HG02981 (cell line): Measurements from ENCODE around the gene PDLIM5.
A peak's percentile ranks its signal among the peaks of the same experiment; 100 is the strongest.
"Not testable (repeated sequence)": the region's sequence is repeated elsewhere in the genome, so short reads cannot be mapped to it uniquely, and the experiment has no call there.

ENCODE experiments used
- ATAC-seq: cut with Tn5 transposase; IDR thresholded peaks from one replicate; pipeline ENCODE4 v1.9.1; 2021; ENCODE audit warnings: mild to moderate bottlenecking, moderate library complexity; ENCODE audit not compliant: unreplicated experiment

PDLIM5 gene

GRCh38 chr4:94451695-94452475 lies at the start of gene PDLIM5:
TSS of gene PDLIM5 (plus strand) at chr4:94451942. CDS start at chr4:94455289, 3,347 bp downstream.
- peak; percentile 91 for ATAC-seq

- not testable (repeated sequence) for ATAC-seq
Observed at GRCh38 chr4:94402439-94402838, 49.3 kb upstream of the PDLIM5 start.

GRCh38 chr4:94403751-94404150 lies 48.0 kb upstream of the PDLIM5 start:
- ATAC-seq: no peak

- peak; percentile 87 for ATAC-seq
Observed at GRCh38 chr4:94406668-94407437, 44.9 kb upstream of the PDLIM5 start.

- no peak for ATAC-seq
Observed at GRCh38 chr4:94407846-94408245, 43.9 kb upstream of the PDLIM5 start.

- ATAC-seq: no peak
Observed at GRCh38 chr4:94408549-94409374, 43.0 kb upstream of the PDLIM5 start.

GRCh38 chr4:94409375-94409679 lies 42.4 kb upstream of the PDLIM5 start:
- no peak for ATAC-seq

GRCh38 chr4:94409962-94410361 lies 41.8 kb upstream of the PDLIM5 start:
- no peak for ATAC-seq

GRCh38 chr4:94410678-94411206 lies 41.0 kb upstream of the PDLIM5 start:
- no peak for ATAC-seq

GRCh38 chr4:94411296-94411695 lies 40.4 kb upstream of the PDLIM5 start:
- ATAC-seq: no peak

- ATAC-seq: no peak
Observed at GRCh38 chr4:94412019-94412657, 39.6 kb upstream of the PDLIM5 start.

- ATAC-seq: no peak
Observed at GRCh38 chr4:94412658-94413038, 39.1 kb upstream of the PDLIM5 start.

- ATAC-seq: no peak
Observed at GRCh38 chr4:94413085-94413840, 38.5 kb upstream of the PDLIM5 start.

- ATAC-seq: no peak
Observed at GRCh38 chr4:94414907-94415306, 36.8 kb upstream of the PDLIM5 start.

GRCh38 chr4:94415448-94415847 lies 36.3 kb upstream of the PDLIM5 start:
- ATAC-seq: no peak

- ATAC-seq: no peak
Observed at GRCh38 chr4:94416335-94416734, 35.4 kb upstream of the PDLIM5 start.

- ATAC-seq: no peak
Observed at GRCh38 chr4:94416981-94417380, 34.8 kb upstream of the PDLIM5 start.

- no peak for ATAC-seq
Observed at GRCh38 chr4:94419549-94419948, 32.2 kb upstream of the PDLIM5 start.

GRCh38 chr4:94419956-94420355 lies 31.8 kb upstream of the PDLIM5 start:
- ATAC-seq: no peak

- ATAC-seq: no peak
Observed at GRCh38 chr4:94420356-94420755, 31.4 kb upstream of the PDLIM5 start.
